AG04449 (cell line): Measurements from ENCODE around the gene RANBP3.

Experiments used
- CTCF ChIA-PET: fragments of 350-600 bp; formaldehyde crosslinking; extraction: SDS; loops from one replicate; lab custom pipeline; 2021; ENCODE audit warnings: antibody characterized with exemption; lab: Yijun Ruan, JAX
- POLR2A ChIA-PET: fragments of 400-600, 350-600 bp; formaldehyde crosslinking; extraction: SDS; loops from one replicate; lab custom pipeline; 2020; ENCODE audit warnings: antibody characterized with exemption, inconsistent platforms; lab: Yijun Ruan, JAX
- DNase-seq: peaks from one replicate; pipeline ENCODE4 v3.0.0-alpha.2; 2010; ENCODE audit warnings: low read depth, low spot score
- H3K4me3 ChIP-seq: 2 replicates; pipeline ENCODE4 v1.5.1; 2011; ENCODE audit warnings: low read depth, mild to moderate bottlenecking, control low read depth, low read length
- TF ChIP-seq, protein P1 (sequence below): IDR thresholded peaks from one replicate; pipeline ENCODE4 v1.5.1; 2011; ENCODE audit warnings: mild to moderate bottlenecking, moderate library complexity, low read length, control low read depth, inconsistent platforms; ENCODE audit not compliant: insufficient read depth; ENCODE audit errors: missing control alignments

RANBP3 gene

DNA sequence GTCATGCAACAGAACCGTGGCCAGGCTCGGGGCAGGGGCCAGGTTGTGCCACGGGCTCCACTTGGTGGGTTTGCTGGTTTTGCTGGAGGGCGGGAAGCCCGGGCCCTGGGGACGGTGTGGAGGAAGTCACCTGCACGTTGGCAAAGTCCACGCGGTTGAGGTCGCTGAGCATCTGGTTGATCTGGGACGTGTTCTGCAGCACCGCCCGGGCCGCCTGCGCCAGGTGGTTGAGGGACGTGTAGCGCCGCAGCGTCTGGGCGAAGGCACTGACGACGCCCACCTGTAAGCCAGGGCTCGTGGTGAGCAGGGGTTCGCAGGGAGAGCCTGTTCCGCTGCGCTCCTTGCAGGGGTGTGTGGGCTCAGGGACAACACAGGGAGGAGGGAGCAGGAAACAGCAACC is 24.7 kb upstream of the RANBP3 start:
- DNase-seq: no peak
- TF ChIP-seq, protein P1, sequence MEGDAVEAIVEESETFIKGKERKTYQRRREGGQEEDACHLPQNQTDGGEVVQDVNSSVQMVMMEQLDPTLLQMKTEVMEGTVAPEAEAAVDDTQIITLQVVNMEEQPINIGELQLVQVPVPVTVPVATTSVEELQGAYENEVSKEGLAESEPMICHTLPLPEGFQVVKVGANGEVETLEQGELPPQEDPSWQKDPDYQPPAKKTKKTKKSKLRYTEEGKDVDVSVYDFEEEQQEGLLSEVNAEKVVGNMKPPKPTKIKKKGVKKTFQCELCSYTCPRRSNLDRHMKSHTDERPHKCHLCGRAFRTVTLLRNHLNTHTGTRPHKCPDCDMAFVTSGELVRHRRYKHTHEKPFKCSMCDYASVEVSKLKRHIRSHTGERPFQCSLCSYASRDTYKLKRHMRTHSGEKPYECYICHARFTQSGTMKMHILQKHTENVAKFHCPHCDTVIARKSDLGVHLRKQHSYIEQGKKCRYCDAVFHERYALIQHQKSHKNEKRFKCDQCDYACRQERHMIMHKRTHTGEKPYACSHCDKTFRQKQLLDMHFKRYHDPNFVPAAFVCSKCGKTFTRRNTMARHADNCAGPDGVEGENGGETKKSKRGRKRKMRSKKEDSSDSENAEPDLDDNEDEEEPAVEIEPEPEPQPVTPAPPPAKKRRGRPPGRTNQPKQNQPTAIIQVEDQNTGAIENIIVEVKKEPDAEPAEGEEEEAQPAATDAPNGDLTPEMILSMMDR: no peak
- POLR2A ChIA-PET: no interaction called here
- no peak overlapping the region for H3K4me3 ChIP-seq
- CTCF ChIA-PET: interaction anchor here (1.0 to 7.0 kb wide), 5 partner anchors 9 to 35 kb away, joined by 3 to 60 read pairs (median 5); no protein-coding TSS in a partner anchor

DNA sequence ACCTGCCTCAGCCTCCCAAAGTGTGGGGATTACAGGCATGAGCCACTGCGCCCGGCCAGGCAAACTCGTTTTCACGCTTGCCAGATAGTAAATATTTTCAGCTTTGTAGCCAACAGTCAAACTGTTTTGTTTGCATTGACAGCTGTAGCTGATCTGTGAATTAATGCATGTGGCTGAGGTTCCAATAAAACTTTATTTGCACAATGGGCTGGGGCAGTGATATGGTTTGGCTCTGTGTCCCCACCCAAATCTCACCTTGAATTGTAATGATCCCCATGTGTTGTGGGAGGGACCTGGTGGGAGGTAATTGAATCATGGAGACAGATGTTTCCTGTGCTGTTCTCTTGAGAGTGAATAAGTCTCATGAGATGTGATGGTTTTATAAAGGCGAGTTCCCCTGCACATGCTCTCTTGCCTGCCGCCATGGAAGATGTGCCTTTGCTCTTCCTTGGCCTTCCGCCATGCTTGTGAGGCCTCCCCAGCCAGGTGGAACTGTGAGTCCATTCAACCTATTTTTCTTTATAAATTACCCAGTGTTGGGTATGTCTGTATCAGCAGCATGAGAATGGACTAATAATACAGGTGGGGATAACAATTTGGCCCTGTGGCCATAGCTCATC is 22.4 kb upstream of the RANBP3 start:
- no peak overlapping the region for H3K4me3 ChIP-seq
- TF ChIP-seq, protein P1: no peak
- no peak for DNase-seq
- ChIA-PET POLR2A (no interaction called here), CTCF (interaction anchor here (0.8 to 7.0 kb wide), 9 partner anchors 8 to 196 kb away, joined by 3 to 60 read pairs (median 3); no protein-coding TSS in a partner anchor)

DNA sequence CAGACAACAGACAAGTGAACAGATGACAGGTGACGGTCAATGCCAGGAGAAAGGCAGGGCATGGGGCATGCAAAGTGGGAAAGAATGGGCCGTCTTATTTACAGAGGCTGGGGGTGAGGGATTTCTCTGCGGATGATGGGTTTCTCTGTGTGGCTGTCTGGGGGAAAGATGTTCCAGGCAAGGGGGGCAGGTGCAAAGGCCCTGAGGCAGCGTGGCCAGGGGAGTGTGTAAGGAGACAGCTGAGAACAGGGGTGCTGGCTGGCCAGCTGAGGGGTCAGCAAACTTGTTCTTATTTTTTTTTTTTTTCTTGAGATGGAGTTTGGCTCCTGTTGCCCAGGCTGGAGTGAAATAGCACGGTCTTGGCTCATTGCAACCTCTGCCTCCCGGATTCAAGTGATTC is 21.8 kb upstream of the RANBP3 start:
- ChIA-PET POLR2A (no interaction called here), CTCF (interaction anchor here (0.9 to 7.0 kb wide), 3 partner anchors 12 to 49 kb away, joined by 3 to 60 read pairs (median 3); no protein-coding TSS in a partner anchor)
- no peak overlapping the region for H3K4me3 ChIP-seq
- TF ChIP-seq, protein P1: no peak
- no peak for DNase-seq

DNA sequence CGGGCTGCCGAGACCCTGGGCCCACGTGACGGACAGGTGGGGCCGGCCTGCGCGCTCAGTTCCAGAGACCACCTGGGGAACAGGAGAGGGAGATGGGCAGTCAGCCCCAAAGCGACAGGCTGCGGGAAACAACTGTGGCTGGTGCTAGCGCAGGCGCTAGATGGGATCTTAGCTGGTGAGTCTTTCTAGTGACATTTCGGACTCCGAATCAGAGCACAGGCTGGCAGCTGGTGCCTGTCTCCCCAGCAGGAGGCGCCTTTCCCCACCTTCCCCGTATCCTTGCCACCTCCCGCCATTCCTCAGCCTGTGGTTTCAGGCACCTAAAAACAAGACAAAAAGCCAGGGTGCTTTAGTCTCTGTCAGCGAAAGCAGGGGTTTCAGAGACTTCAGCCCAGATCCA is 19.4 kb upstream of the RANBP3 start:
- CTCF ChIA-PET: interaction anchor here (1.3 to 7.0 kb wide), 4 partner anchors 10 to 193 kb away, joined by 5 to 60 read pairs (median 8); no protein-coding TSS in a partner anchor
- POLR2A ChIA-PET: no interaction called here
- TF ChIP-seq, protein P1: no peak
- no peak for DNase-seq
- no peak overlapping the region for H3K4me3 ChIP-seq

DNA sequence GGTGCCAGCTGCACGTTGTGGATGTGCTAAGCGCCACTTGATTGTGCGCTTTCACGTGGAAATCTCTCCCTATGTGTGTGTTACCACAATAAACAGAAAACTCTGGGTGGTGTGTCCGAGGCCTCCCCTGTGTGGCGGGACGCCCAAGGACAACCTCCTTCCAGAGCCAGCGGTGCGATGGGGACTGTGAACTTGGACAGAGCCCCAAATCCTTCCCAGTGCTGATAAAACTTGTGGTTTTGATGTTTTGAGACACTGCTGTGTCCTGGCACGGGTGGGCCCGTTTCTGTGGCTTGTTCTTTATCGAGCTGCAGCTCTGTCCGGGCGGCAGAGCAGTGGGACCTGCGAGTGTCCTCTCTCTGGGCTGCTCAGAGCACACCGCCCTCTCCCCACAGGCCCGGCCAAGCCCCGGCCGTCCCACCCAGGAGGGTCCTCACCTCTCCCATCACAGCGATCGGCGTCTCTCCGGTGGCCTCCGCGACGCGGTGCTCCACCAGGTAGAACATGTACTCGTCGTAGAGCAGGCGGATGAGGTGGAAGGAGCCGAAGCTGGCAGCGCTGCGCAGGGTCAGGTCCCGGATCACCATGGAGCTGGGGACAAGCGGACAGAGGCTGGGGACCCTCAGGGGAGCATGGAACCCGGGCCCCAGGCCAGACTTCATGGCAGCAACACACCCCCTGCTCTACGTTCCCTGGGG is 18.8 kb upstream of the RANBP3 start:
- TF ChIP-seq, protein P1: no peak
- ChIA-PET CTCF (interaction anchor here (1.3 to 3.0 kb wide), 3 partner anchors 10 to 26 kb away, joined by 5 to 11 read pairs (median 6); no protein-coding TSS in a partner anchor), POLR2A (no interaction called here)
- no peak for DNase-seq
- no peak overlapping the region for H3K4me3 ChIP-seq

DNA sequence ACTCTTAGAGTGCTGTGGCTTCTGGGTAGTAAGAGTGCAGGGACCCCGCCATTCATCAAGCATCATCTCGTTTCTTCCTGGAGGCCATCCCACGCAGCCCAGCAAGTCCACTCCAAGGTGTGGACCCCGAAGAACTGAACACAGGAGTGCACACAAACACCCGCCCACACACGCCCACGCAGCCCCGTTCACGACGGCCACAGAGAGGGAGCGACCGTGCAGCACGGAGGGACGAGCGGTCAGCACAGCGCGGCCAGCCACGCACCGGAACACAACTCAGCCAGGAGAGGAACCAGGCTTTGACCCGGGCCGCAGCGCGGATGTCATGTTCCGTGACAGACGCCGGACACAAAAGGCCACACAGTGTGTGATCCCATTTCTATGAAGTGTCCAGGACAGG is 18.2 kb upstream of the RANBP3 start:
- ChIA-PET POLR2A (no interaction called here), CTCF (interaction anchor here (1.3 to 3.0 kb wide), 3 partner anchors 9 to 27 kb away, joined by 5 to 11 read pairs (median 6); no protein-coding TSS in a partner anchor)

More for the DNA sequence above, 18.2 kb upstream of the RANBP3 start:
- no peak overlapping the region for H3K4me3 ChIP-seq
- no peak for DNase-seq
- TF ChIP-seq, protein P1: no peak
